ENCODE data around the gene DMRT1. TPM values are rescaled to one million over a fixed set of nuclear protein-coding genes. Genes with fewer than 3 reads are reported as not detected.

The DMRT1 gene
- total RNA-seq, 1 experiment from 2014 or later: 0.47 TPM

- H3K79me2 ChIP-seq (ENCODE audit: insufficient read depth, low read length): no peaks in the 10 kb centered on the region
- no peak overlapping the region for H3K4me2 ChIP-seq (ENCODE audit: low read length)
- RAD21 ChIA-PET (ENCODE audit: low non-redundant PET in 1 of 2, low total read pairs in 2 of 2, uncharacterized antibody in 2 of 2, unreplicated experiment in 2 of 2): no interaction called here
- no peaks in the 10 kb centered on the region for H3K36me3 ChIP-seq (ENCODE audit: control insufficient read depth in 1 of 2, insufficient read depth in 2 of 2, low read length in 2 of 2)
- no peaks in the 10 kb centered on the region for H3K4me1 ChIP-seq (ENCODE audit: control insufficient read depth in 1 of 2, insufficient read depth in 2 of 2, low read length in 2 of 2)
- POLR2A ChIA-PET: no interaction called here
- H2AFZ ChIP-seq (ENCODE audit: low read depth, low read length, poor library complexity, severe bottlenecking): no peak overlapping the region
- no peak overlapping the region for H3K9ac ChIP-seq (ENCODE audit: low read length)
- no peaks in the 10 kb centered on the region for H3K9me2 ChIP-seq (ENCODE audit: insufficient read depth)
- no TSS peak for BruUV-seq (replicated peaks)
- H4K20me1 ChIP-seq (ENCODE audit: insufficient read depth): no peaks in the 10 kb centered on the region
- DNase-seq (ENCODE audit: low read depth, low spot score) (no peak), ATAC-seq (no peak)
- TF ChIP-seq EGR1 (IDR thresholded peaks at IDR 0.05; ENCODE audit: low read depth): no peak
- no peak for TF ChIP-seq POLR2A (IDR thresholded peaks at IDR 0.05; ENCODE audit: borderline replicate concordance, extremely low read depth, insufficient read depth, insufficient read length)
- H3K9me3 ChIP-seq (ENCODE audit: control insufficient read depth in 1 of 2, insufficient read depth in 1 of 2, low read depth in 1 of 2, low read length in 2 of 2): no peaks in the 10 kb centered on the region
- H3K4me3 ChIP-seq (replicated peaks in 1 of 2; ENCODE audit: low read depth in 1 of 2, low read length in 2 of 2): no peak overlapping the region
- H3K27ac ChIP-seq (ENCODE audit: low read depth, low read length): no peak overlapping the region
- intact Hi-C loops (cut with micrococcal nuclease): no loop called here
- no peaks in the 10 kb centered on the region for H3K27me3 ChIP-seq (ENCODE audit: insufficient read depth, low read length)
- CTCF ChIA-PET: no interaction called here
Observed at GRCh38 chr9:792331-793260, 48.9 kb upstream of the DMRT1 start.

GRCh38 chr9:794386-794785 lies 47.1 kb upstream of the DMRT1 start:
- H3K9me2 ChIP-seq (ENCODE audit: insufficient read depth): no peaks in the 10 kb centered on the region
- no peak overlapping the region for H3K4me2 ChIP-seq (ENCODE audit: low read length)
- intact Hi-C loops (cut with micrococcal nuclease): no loop called here
- no peak overlapping the region for H3K4me3 ChIP-seq (replicated peaks in 1 of 2; ENCODE audit: low read depth in 1 of 2, low read length in 2 of 2)
- no peak overlapping the region for H3K27ac ChIP-seq (ENCODE audit: low read depth, low read length)
- H3K79me2 ChIP-seq (ENCODE audit: insufficient read depth, low read length): no peaks in the 10 kb centered on the region
- H4K20me1 ChIP-seq (ENCODE audit: insufficient read depth): no peaks in the 10 kb centered on the region
- ChIA-PET CTCF (no interaction called here), RAD21 (ENCODE audit: low non-redundant PET in 1 of 2, low total read pairs in 2 of 2, uncharacterized antibody in 2 of 2, unreplicated experiment in 2 of 2) (no interaction called here), POLR2A (no interaction called here)
- BruUV-seq (replicated peaks): no TSS peak
- no peak overlapping the region for H2AFZ ChIP-seq (ENCODE audit: low read depth, low read length, poor library complexity, severe bottlenecking)
- ATAC-seq: no peak
- H3K27me3 ChIP-seq (ENCODE audit: insufficient read depth, low read length): no peaks in the 10 kb centered on the region
- no peaks in the 10 kb centered on the region for H3K36me3 ChIP-seq (ENCODE audit: control insufficient read depth in 1 of 2, insufficient read depth in 2 of 2, low read length in 2 of 2)
- no peak for DNase-seq (ENCODE audit: low read depth, low spot score)
- no peaks in the 10 kb centered on the region for H3K9me3 ChIP-seq (ENCODE audit: control insufficient read depth in 1 of 2, insufficient read depth in 1 of 2, low read depth in 1 of 2, low read length in 2 of 2)
- H3K4me1 ChIP-seq (ENCODE audit: control insufficient read depth in 1 of 2, insufficient read depth in 2 of 2, low read length in 2 of 2): no peaks in the 10 kb centered on the region
- H3K9ac ChIP-seq (ENCODE audit: low read length): no peak overlapping the region
- TF ChIP-seq MAX (IDR thresholded peaks at IDR 0.05) (no peak), REST (IDR thresholded peaks at IDR 0.05; ENCODE audit: low read depth) (no peak), ELF1 (IDR thresholded peaks at IDR 0.05; ENCODE audit: borderline replicate concordance, low read depth) (no peak), CTCF (IDR thresholded peaks at IDR 0.05 in 2 of 3, conservative IDR thresholded peaks at IDR 0.05 in 1 of 3; ENCODE audit: borderline replicate concordance in 1 of 3, insufficient read depth in 1 of 3, low read depth in 2 of 3, low read length in 2 of 3) (no peak), EGR1 (IDR thresholded peaks at IDR 0.05; ENCODE audit: low read depth) (no peak), RAD21 (IDR thresholded peaks at IDR 0.05; ENCODE audit: low read depth) (no peak), POLR2A (IDR thresholded peaks at IDR 0.05; ENCODE audit: borderline replicate concordance, extremely low read depth, insufficient read depth, insufficient read length) (no peak), SRF (IDR thresholded peaks at IDR 0.05; ENCODE audit: low read depth) (no peak), ZFX (IDR thresholded peaks at IDR 0.05) (no peak), CBX3 (IDR thresholded peaks at IDR 0.05; ENCODE audit: low read depth) (no peak), ZBTB33 (IDR thresholded peaks at IDR 0.05; ENCODE audit: extremely low read depth, insufficient replicate concordance, low read length) (no peak)
